Mammary epithelial cell (primary cell): ENCODE data around the gene RASSF1.

Experiments used
- CTCF ChIP-seq, 2 donors: IDR thresholded peaks in 1 of 2; conservative IDR thresholded peaks in 1 of 2; 2 replicates each; pipeline ENCODE4 v1.5.1; 2011 to 2012; ENCODE audit warnings: inconsistent platforms in 2 of 2, low read length in 2 of 2, mild to moderate bottlenecking in 2 of 2, control low read depth in 1 of 2, low read depth in 1 of 2; ENCODE audit not compliant: insufficient read depth in 1 of 2; ENCODE audit errors: extremely low read depth in 1 of 2
- EZH2 ChIP-seq: IDR thresholded peaks from 2 replicates; pipeline ENCODE4 v1.6.1; 2012; ENCODE audit warnings: low read length, inconsistent platforms, borderline replicate concordance

DNA sequence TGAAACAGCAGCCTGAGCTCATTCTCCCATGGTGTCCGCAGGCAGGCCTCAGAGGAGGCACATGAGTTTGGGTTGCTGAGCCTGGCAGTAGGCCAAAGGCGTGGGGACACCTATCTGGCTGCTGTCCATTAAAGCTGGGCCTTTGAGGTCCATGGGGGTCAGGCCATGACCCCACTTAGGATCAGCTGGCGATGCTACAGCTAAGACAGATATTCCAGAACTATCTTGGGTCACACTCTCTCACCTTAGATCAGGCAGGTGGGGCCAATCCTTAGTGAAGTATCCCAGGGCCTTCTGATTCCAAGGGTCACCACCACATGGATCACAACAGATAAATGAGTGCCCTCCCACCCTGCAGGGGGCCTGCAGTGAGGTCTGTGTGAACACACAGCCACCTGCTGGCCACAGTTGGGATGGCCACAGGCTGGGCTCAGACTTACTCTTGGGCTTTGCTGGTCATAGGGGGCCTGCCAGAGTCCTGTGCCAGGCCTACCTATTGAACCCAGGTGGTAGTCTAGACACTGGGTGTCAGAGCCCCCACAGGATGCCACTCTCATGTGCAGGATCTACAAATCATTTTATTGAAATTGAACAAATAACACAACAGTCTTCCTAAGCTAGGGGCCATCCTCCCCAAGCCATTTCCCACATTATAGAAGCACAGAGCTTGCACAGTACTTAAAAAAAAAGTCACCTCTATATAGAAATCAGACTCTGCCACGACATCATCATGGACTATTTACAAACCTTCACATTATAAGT lies 16.1 kb downstream of the RASSF1 start:
- TF ChIP-seq CTCF (conservative IDR thresholded peaks at IDR 0.05 in 1 of 2, IDR thresholded peaks at IDR 0.05 in 1 of 2; ENCODE audit: extremely low read depth in 1 of 2, insufficient read depth in 1 of 2, low read depth in 1 of 2, low read length in 2 of 2) (peak; percentile 80 to 93), EZH2 (no peak)
